Fibroblast of mammary gland (primary cell): ENCODE measurements around the gene TMEM115.
A peak's percentile ranks its signal among the peaks of the same experiment; 100 is the strongest.

Source experiments
- DNase-seq: peaks from one replicate; pipeline ENCODE4 v3.0.0-alpha.2; 2010; ENCODE audit warnings: low read depth
- H3K4me3 ChIP-seq: 2 replicates; pipeline ENCODE4 v1.5.1; 2011; ENCODE audit warnings: low read depth, mild to moderate bottlenecking, low read length, moderate library complexity; ENCODE audit not compliant: control insufficient read depth
- TF ChIP-seq, protein P1 (sequence below): conservative IDR thresholded peaks from 2 replicates; pipeline ENCODE4 v1.5.1; 2011; ENCODE audit warnings: low read depth, low read length, inconsistent platforms; ENCODE audit not compliant: control insufficient read depth, insufficient read depth

TMEM115 gene

DNA sequence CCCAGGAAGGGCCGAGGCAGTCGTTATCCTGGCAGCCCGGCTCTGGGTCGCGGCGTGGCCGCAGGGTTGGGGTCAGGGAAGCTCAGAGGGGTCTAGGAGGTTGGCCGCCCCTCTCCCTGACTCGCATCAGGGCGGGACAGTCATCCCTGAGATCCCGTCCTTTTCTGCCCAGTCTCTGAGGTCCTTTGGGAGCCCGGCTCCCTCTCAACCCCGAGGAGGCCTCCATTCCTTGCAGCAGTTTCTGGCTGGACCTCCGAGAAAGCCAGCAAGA, 37.3 kb downstream of the TMEM115 start:
- no peak for DNase-seq
- TF ChIP-seq, protein P1, sequence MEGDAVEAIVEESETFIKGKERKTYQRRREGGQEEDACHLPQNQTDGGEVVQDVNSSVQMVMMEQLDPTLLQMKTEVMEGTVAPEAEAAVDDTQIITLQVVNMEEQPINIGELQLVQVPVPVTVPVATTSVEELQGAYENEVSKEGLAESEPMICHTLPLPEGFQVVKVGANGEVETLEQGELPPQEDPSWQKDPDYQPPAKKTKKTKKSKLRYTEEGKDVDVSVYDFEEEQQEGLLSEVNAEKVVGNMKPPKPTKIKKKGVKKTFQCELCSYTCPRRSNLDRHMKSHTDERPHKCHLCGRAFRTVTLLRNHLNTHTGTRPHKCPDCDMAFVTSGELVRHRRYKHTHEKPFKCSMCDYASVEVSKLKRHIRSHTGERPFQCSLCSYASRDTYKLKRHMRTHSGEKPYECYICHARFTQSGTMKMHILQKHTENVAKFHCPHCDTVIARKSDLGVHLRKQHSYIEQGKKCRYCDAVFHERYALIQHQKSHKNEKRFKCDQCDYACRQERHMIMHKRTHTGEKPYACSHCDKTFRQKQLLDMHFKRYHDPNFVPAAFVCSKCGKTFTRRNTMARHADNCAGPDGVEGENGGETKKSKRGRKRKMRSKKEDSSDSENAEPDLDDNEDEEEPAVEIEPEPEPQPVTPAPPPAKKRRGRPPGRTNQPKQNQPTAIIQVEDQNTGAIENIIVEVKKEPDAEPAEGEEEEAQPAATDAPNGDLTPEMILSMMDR = no peak
- peak overlapping the region; percentile 84 for H3K4me3 ChIP-seq

DNA sequence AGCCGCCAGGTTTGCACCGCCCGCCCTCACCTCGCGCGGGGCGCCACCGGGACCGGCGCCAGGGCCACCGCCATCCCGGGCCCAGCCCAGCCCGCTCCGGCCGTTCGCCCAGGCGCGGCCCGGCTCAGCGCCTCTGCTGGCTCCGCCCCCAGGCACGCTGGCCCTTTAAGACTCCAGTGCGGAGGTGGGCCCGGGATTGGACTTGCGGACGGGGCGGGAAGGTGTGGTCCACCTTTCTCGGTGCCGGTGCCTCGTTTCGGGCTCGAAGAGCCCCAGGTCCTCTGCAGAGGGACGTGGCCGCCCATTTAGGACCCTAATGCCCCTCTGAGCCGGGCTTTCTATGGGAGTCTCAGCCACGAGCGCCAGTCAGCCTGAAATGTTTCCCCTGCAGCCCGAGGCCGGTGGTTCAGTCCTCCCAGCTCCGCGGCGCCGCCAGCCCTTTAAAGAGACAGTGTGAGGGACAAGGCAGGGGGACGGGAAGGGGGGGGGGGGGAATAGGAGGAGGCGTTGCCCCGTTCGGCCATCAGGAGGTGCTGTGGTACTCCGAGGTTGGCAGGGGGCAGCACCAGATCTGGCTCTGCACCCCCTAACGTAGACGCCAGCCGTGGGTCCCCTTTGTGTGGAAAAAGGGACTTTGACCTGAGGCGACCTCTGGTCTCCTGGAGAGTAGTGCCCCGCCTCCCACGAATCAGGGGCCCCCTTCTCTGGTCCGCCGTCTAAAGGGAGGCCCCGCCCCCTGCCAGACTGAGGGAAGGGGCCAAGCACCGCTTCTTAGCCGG, 37.8 kb downstream of the TMEM115 start:
- TF ChIP-seq, protein P1 = peak; percentile 44
- H3K4me3 ChIP-seq = peak overlapping the region; percentile 84
- peak; percentile 79 for DNase-seq

DNA sequence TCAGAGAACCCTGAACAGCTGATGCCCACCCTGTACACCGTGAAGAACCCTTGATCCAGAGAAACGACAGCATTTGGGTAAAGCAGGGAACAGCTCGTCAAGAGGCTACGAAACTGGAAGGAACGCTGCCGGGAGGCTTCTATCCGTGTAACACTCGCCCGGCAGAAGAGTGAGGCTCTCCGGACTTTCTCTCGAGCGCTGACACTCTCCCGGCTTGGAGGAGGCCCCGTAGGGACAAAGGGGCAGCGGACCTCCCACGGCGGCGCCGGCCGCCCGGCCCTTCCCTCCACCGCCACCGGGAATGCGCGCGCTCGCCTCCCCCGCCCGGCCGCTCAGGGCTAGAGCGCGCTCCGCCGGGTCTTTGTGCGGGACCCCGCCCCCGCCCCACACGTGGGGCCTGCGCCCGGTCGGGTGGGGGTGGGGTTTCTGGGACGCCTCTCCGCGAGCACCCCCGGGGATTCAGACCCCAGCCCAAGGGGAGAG, 38.4 kb downstream of the TMEM115 start:
- TF ChIP-seq, protein P1 = no peak
- H3K4me3 ChIP-seq = peak overlapping the region; percentile 84
- peak; percentile 44 for DNase-seq

DNA sequence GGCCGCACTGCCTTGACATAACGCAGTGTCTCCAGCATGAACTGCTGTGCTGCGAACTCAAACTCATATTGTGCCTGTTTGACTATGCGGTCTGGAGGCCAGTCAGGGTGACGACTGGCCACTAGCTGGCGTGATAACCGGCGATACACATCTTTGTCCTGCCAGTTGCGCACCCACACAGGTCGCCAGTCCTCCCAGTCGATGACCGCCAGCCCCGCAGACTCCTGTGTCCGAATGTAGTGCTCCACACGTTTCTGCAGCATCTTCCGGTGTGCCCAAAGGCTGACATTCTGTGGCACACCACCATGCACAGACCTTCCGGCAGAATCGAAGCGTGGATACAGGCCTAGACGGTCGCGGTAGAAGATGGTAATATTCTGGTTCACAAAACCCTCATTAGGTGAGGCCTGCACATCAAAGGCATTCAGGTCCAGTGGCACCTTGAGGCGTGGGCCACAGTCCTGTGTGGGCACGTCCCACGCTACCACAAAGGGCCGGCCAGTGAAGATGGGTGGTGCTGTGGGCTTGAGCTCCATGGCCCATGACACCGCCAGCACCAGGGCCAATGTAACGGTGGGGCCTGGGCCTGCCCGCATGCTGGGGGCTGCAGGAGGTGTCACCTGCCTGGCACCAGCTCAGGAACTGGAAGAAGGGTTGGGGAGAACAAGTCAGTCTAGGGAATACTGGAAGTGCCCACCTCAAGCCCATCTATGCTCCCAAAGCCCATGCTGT, 39.3 kb downstream of the TMEM115 start:
- DNase-seq = no peak

DNA sequence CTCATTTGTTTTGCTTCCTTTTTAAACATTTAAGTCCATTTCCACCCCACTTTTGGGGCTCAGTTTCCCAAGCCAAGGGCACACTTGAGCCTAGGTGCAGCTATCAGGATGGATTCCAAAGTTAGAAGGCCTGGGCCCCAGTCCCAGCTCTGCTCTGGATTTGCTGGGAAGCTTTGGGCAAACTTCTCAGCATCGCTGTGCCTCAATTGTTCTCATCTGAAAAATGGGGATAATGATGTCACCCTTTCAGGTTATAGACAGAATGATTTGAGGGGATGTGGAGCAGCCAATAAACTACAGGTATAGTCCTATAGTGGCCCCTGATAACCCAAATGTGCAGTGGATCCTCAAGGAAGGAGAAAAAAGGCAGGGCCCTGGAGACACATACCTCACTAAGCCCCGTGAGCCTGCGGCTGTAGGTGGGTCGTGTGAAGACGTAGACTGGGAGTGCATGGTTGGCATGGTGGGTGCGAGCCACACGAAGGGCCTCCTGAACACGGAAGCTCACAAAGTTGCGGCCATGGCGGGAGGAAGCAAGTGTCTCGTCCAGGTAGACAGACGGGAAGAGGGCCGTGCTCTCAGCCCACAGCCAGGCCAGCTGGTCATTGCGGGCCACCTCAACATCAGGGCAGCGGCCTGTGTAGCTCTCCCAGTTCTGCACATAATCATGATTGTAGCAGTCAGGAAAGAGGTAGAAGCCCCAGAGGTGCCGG, 40.0 kb downstream of the TMEM115 start:
- TF ChIP-seq, protein P1 = no peak
- DNase-seq = no peak
- no peak overlapping the region for H3K4me3 ChIP-seq

More for the DNA sequence above, 39.3 kb downstream of the TMEM115 start:
- peak overlapping the region; percentile 84 for H3K4me3 ChIP-seq
- TF ChIP-seq, protein P1 = no peak

DNA sequence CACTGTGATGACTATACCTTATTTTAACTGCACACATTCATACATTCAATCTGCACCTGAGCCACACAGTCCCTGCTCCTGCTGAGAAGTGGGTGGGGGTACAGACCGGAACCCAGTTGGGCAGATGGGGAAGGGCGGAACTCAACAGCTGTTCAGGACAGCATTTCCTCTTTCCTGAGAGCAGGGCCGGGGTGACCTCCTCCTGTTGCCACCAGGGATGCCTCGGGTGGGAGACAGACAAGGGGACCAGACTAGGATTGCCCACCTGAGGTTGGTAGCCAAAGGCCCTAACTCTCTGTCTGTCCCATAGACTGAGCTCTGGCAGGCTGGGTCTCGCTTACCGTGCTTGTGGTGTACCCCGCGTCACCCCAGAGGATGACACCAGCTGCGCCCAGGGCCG, 40.7 kb downstream of the TMEM115 start:
- DNase-seq = no peak
- no peak overlapping the region for H3K4me3 ChIP-seq
- TF ChIP-seq, protein P1 = no peak
